Measurements from ENCODE around the gene FGF12.

The FGF12 gene

GRCh38 chr3:192326656-192327055 lies 400.7 kb downstream of the FGF12 start:
- no peak for DNase-seq

GRCh38 chr3:192317564-192317963 lies 409.8 kb downstream of the FGF12 start:
- no peak for DNase-seq

GRCh38 chr3:192313605-192314004 lies 413.7 kb downstream of the FGF12 start:
- DNase-seq = peak; percentile 93

GRCh38 chr3:192307631-192308030 lies 419.7 kb downstream of the FGF12 start:
- DNase-seq = no peak

- DNase-seq = peak; percentile 96
These were observed 424.1 kb downstream of the FGF12 start for GRCh38 chr3:192303235-192303634.

GRCh38 chr3:192302721-192303120 lies 424.6 kb downstream of the FGF12 start:
- DNase-seq = no peak

- DNase-seq = no peak
These were observed 427.4 kb downstream of the FGF12 start for GRCh38 chr3:192299921-192300320.

- DNase-seq = no peak
These were observed 430.5 kb downstream of the FGF12 start for GRCh38 chr3:192296845-192297244.

GRCh38 chr3:192284443-192285072 lies 442.8 kb downstream of the FGF12 start:
- no peak for DNase-seq

- peak; percentile 100 for DNase-seq
These were observed 446.0 kb downstream of the FGF12 start for GRCh38 chr3:192281207-192281880.

GRCh38 chr3:192279664-192280063 lies 447.7 kb downstream of the FGF12 start:
- DNase-seq = no peak

- DNase-seq = no peak
These were observed 449.9 kb downstream of the FGF12 start for GRCh38 chr3:192277477-192277876.

GRCh38 chr3:192275741-192276355 lies 451.5 kb downstream of the FGF12 start:
- no peak for DNase-seq

GRCh38 chr3:192273697-192274010 lies 453.7 kb downstream of the FGF12 start:
- no peak for DNase-seq

- no peak for DNase-seq
These were observed 454.2 kb downstream of the FGF12 start for GRCh38 chr3:192273001-192273696.

GRCh38 chr3:192262001-192262400 lies 465.3 kb downstream of the FGF12 start:
- DNase-seq = no peak

- DNase-seq = peak; percentile 21
These were observed 466.2 kb downstream of the FGF12 start for GRCh38 chr3:192261135-192261534.

- DNase-seq = no peak
These were observed 467.0 kb downstream of the FGF12 start for GRCh38 chr3:192260116-192261010.

- no peak for DNase-seq
These were observed 467.7 kb downstream of the FGF12 start for GRCh38 chr3:192259661-192260060.

- no peak for DNase-seq
These were observed 468.6 kb downstream of the FGF12 start for GRCh38 chr3:192258721-192259120.

GRCh38 chr3:192255839-192256238 lies 471.5 kb downstream of the FGF12 start:
- no peak for DNase-seq

- peak; percentile 13 for DNase-seq
These were observed 474.0 kb downstream of the FGF12 start for GRCh38 chr3:192253138-192253887.

All from NCI-H82 (cell line).